Measurements from ENCODE around the gene TBC1D22A.

Gene TBC1D22A

GRCh38 chr22:47001288-47001687 lies 238.8 kb downstream of the TBC1D22A start:
- DNase-seq: no peak
- TF ChIP-seq POLR2A (IDR thresholded peaks at IDR 0.05; ENCODE audit: low read length) (no peak), GATA1 (IDR thresholded peaks at IDR 0.05; ENCODE audit: low read depth, low read length) (no peak)

- no peak for DNase-seq
- TF ChIP-seq POLR2A (IDR thresholded peaks at IDR 0.05; ENCODE audit: low read length): no peak
- TF ChIP-seq GATA1 (IDR thresholded peaks at IDR 0.05; ENCODE audit: low read depth, low read length): no peak
These were observed 240.2 kb downstream of the TBC1D22A start for GRCh38 chr22:47002692-47003091.

- no peak for DNase-seq
- TF ChIP-seq GATA1 (IDR thresholded peaks at IDR 0.05; ENCODE audit: low read depth, low read length) (no peak), POLR2A (IDR thresholded peaks at IDR 0.05; ENCODE audit: low read length) (no peak)
These were observed 243.3 kb downstream of the TBC1D22A start for GRCh38 chr22:47005506-47006408.

GRCh38 chr22:47006433-47006832 lies 244.0 kb downstream of the TBC1D22A start:
- TF ChIP-seq POLR2A (IDR thresholded peaks at IDR 0.05; ENCODE audit: low read length): no peak
- TF ChIP-seq GATA1 (IDR thresholded peaks at IDR 0.05; ENCODE audit: low read depth, low read length): no peak
- DNase-seq: no peak

GRCh38 chr22:47006869-47007268 lies 244.4 kb downstream of the TBC1D22A start:
- TF ChIP-seq GATA1 (IDR thresholded peaks at IDR 0.05; ENCODE audit: low read depth, low read length) (no peak), POLR2A (IDR thresholded peaks at IDR 0.05; ENCODE audit: low read length) (no peak)
- DNase-seq: no peak

- DNase-seq: no peak
- no peak for TF ChIP-seq GATA1 (IDR thresholded peaks at IDR 0.05; ENCODE audit: low read depth, low read length)
- no peak for TF ChIP-seq POLR2A (IDR thresholded peaks at IDR 0.05; ENCODE audit: low read length)
These were observed 245.0 kb downstream of the TBC1D22A start for GRCh38 chr22:47007496-47007895.

GRCh38 chr22:47008208-47008885 lies 245.9 kb downstream of the TBC1D22A start:
- no peak for DNase-seq
- TF ChIP-seq POLR2A (IDR thresholded peaks at IDR 0.05; ENCODE audit: low read length) (no peak), GATA1 (IDR thresholded peaks at IDR 0.05; ENCODE audit: low read depth, low read length) (no peak)

GRCh38 chr22:47009304-47010101 lies 247.1 kb downstream of the TBC1D22A start:
- peak in 1 of 2 experiments; percentile 19 for DNase-seq
- TF ChIP-seq POLR2A (IDR thresholded peaks at IDR 0.05; ENCODE audit: low read length): no peak
- TF ChIP-seq GATA1 (IDR thresholded peaks at IDR 0.05; ENCODE audit: low read depth, low read length): no peak

GRCh38 chr22:47010211-47010610 lies 247.8 kb downstream of the TBC1D22A start:
- DNase-seq: no peak
- TF ChIP-seq GATA1 (IDR thresholded peaks at IDR 0.05; ENCODE audit: low read depth, low read length): no peak
- TF ChIP-seq POLR2A (IDR thresholded peaks at IDR 0.05; ENCODE audit: low read length): no peak

- TF ChIP-seq POLR2A (IDR thresholded peaks at IDR 0.05; ENCODE audit: low read length) (no peak), GATA1 (IDR thresholded peaks at IDR 0.05; ENCODE audit: low read depth, low read length) (no peak)
- DNase-seq: no peak
These were observed 248.8 kb downstream of the TBC1D22A start for GRCh38 chr22:47011131-47011858.

- TF ChIP-seq GATA1 (IDR thresholded peaks at IDR 0.05; ENCODE audit: low read depth, low read length) (no peak), POLR2A (IDR thresholded peaks at IDR 0.05; ENCODE audit: low read length) (no peak)
- DNase-seq: no peak
These were observed 249.4 kb downstream of the TBC1D22A start for GRCh38 chr22:47011859-47012258.

- no peak for TF ChIP-seq GATA1 (IDR thresholded peaks at IDR 0.05; ENCODE audit: low read depth, low read length)
- TF ChIP-seq POLR2A (IDR thresholded peaks at IDR 0.05; ENCODE audit: low read length): no peak
- DNase-seq: no peak
These were observed 250.3 kb downstream of the TBC1D22A start for GRCh38 chr22:47012589-47013370.
